Liver (tissue), 9 donors: ENCODE results near the gene LSM3. TPM values are rescaled to one million over a fixed set of nuclear protein-coding genes. Genes with fewer than 3 reads are reported as not detected.
A peak's percentile ranks its signal among the peaks of the same experiment; 100 is the strongest.

Experiments
- DNase-seq: peaks from one replicate; pipeline ENCODE4 v3.0.0-alpha.2; 2017; ENCODE audit warnings: low spot score
- H3K27ac ChIP-seq, 2 donors: one replicate each; pipeline ENCODE4 v1.7.0; 2013; ENCODE audit warnings: inconsistent platforms in 2 of 2, low read length in 2 of 2, control low read depth in 1 of 2, low read depth in 1 of 2, mild to moderate bottlenecking in 1 of 2
- H3K27me3 ChIP-seq, 4 donors: one replicate each; pipeline versions ENCODE4 v1.6.1 to v1.7.0; 2013; ENCODE audit warnings: low read length in 3 of 4, inconsistent platforms in 1 of 4, mild to moderate bottlenecking in 1 of 4, moderate library complexity in 1 of 4; ENCODE audit not compliant: control insufficient read depth in 4 of 4, insufficient read depth in 4 of 4
- H3K36me3 ChIP-seq, 4 donors: one replicate each; pipeline versions ENCODE4 v1.6.1 to v1.7.0; 2013; ENCODE audit warnings: low read length in 3 of 4, mild to moderate bottlenecking in 3 of 4, low read depth in 1 of 4, moderate library complexity in 1 of 4; ENCODE audit not compliant: control insufficient read depth in 4 of 4, insufficient read depth in 3 of 4
- H3K4me1 ChIP-seq, 4 donors: one replicate each; pipeline versions ENCODE4 v1.6.1 to v1.7.0; 2013; ENCODE audit warnings: low read length in 3 of 4, mild to moderate bottlenecking in 3 of 4, moderate library complexity in 1 of 4; ENCODE audit not compliant: control insufficient read depth in 4 of 4, insufficient read depth in 4 of 4
- H3K4me3 ChIP-seq, 3 donors: one replicate each; pipeline versions ENCODE4 v1.6.1 to v1.7.0; 2013; ENCODE audit warnings: low read length in 3 of 3, control low read depth in 1 of 3, low read depth in 1 of 3, mild to moderate bottlenecking in 1 of 3
- H3K9ac ChIP-seq, 2 donors: one replicate each; pipeline ENCODE4 v1.7.0; 2013; ENCODE audit warnings: low read length in 2 of 2, mild to moderate bottlenecking in 2 of 2, moderate library complexity in 2 of 2, control low read depth in 1 of 2, low read depth in 1 of 2
- H3K9me3 ChIP-seq, 4 donors: one replicate each; pipeline versions ENCODE4 v1.6.1 to v1.7.0; 2013; ENCODE audit warnings: low read length in 3 of 4; ENCODE audit not compliant: control insufficient read depth in 4 of 4
- ATF3 ChIP-seq: IDR thresholded peaks from 2 replicates; pipeline ENCODE4 v1.6.1; 2016; ENCODE audit warnings: antibody characterized with exemption
- CTCF ChIP-seq: fragments of 150-350 bp; IDR thresholded peaks from 2 replicates; pipeline ENCODE4 v1.5.1; 2017; ENCODE audit warnings: improper control_type of control experiment, low read depth, low read length; ENCODE audit not compliant: missing input control
- FOXA1 ChIP-seq: IDR thresholded peaks from 2 replicates; pipeline ENCODE4 v1.6.1; 2016; ENCODE audit warnings: antibody characterized with exemption
- FOXA2 ChIP-seq: IDR thresholded peaks from 2 replicates; pipeline ENCODE4 v1.6.1; 2016; ENCODE audit warnings: antibody characterized with exemption
- GABPA ChIP-seq, 2 donors: IDR thresholded peaks in 1 of 2; conservative IDR thresholded peaks in 1 of 2; 2 replicates each; pipeline ENCODE4 v1.6.1; 2016; ENCODE audit warnings: antibody characterized with exemption in 2 of 2, mild to moderate bottlenecking in 1 of 2, moderate library complexity in 1 of 2
- HNF4A ChIP-seq, 2 donors: conservative IDR thresholded peaks; 2 replicates each; pipeline ENCODE4 v1.6.1; 2016; ENCODE audit warnings: antibody characterized with exemption in 2 of 2, mild to moderate bottlenecking in 2 of 2
- HNF4G ChIP-seq: IDR thresholded peaks from 2 replicates; pipeline ENCODE4 v1.6.1; 2016; ENCODE audit warnings: antibody characterized with exemption
- JUND ChIP-seq, 2 donors: IDR thresholded peaks; 2 replicates each; pipeline ENCODE4 v1.6.1; 2016; ENCODE audit warnings: antibody characterized with exemption in 2 of 2
- NR2F2 ChIP-seq: IDR thresholded peaks from 2 replicates; pipeline ENCODE4 v1.6.1; 2016; ENCODE audit warnings: antibody characterized with exemption
- RXRA ChIP-seq, 2 donors: IDR thresholded peaks; 2 replicates each; pipeline ENCODE4 v1.6.1; 2017 to 2018; ENCODE audit warnings: antibody characterized with exemption in 2 of 2, mild to moderate bottlenecking in 1 of 2
- SP1 ChIP-seq: IDR thresholded peaks from 2 replicates; pipeline ENCODE4 v1.6.1; 2018; ENCODE audit warnings: antibody characterized with exemption, mild to moderate bottlenecking
- TAF1 ChIP-seq: conservative IDR thresholded peaks from 2 replicates; pipeline ENCODE4 v1.6.1; 2016; ENCODE audit warnings: antibody characterized with exemption, mild to moderate bottlenecking
- YY1 ChIP-seq: IDR thresholded peaks from 2 replicates; pipeline ENCODE4 v1.6.1; 2016; ENCODE audit warnings: antibody characterized with exemption, mild to moderate bottlenecking
- ZBTB33 ChIP-seq: IDR thresholded peaks from 2 replicates; pipeline ENCODE4 v1.6.1; 2016; ENCODE audit warnings: antibody characterized with exemption
- WGBS: extraction: QIAGEN DNeasy Blood & Tissue Kit; methylation state at CpG from one replicate; pipeline ENCODE4 v1.1.7; 2013; 5-methylcytosine and 5-hydroxymethylcytosine counted together
- polyA plus RNA-seq, 2 donors: library from polyadenylated mRNA; stranded (reverse) in 1 of 2; unstranded in 1 of 2; fragments of 200-250 nt in 1 of 2; fragments of >200 nt in 1 of 2; fragmentation: Nextera tagmentation in 1 of 2; extraction: Ambion mirVana in 1 of 2; gene quantifications; one replicate each; pipeline versions ENCODE4 v1.2.1 to v1.2.3, GENCODE V29; 2013 to 2015
- total RNA-seq, 2 donors: library from RNA; depleted of rRNA; stranded (reverse); fragments of >200 nt; gene quantifications; one replicate each; pipeline ENCODE4 v1.2.3, GENCODE V29; 2014
- TF ChIP-seq, protein P1 (sequence below): IDR thresholded peaks from 2 replicates; pipeline ENCODE4 v1.6.1; 2016; ENCODE audit warnings: antibody characterized with exemption, mild to moderate bottlenecking
- donor health status: healthy.
- donor health status: healthy.
- donor health status: healthy.
- donor health status: healthy.
- donor health status: healthy.

Gene LSM3
- total and polyA plus RNA-seq, 4 donors = 3.7 to 17.0 (median 5.0) TPM

DNA sequence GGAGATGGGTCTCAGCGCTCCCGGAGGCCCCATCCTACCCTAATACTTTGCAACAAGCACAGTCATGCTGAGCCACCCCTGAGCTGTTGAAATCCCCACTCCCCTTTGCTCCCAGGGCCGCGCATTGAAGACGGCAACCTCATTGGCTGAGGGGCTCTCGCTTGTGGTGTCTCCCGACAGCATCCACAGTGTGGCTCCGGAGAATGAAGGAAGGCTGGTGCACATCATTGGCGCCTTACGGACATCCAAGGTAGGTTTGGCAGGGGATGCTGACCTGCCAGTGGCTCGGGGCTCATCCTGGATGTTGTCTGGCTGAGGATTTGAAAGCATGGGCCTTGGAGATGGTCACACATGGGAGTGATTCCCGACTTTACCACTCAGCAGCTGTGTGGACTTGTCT is 47.9 kb upstream of the LSM3 start:
- WGBS = 96% methylated on average over 12 of the region's 12 CpGs
- peak overlapping the region in 1 of 2 donors; percentile 42 for H3K27ac ChIP-seq
- no peak for TF ChIP-seq FOXA2
- no peak for TF ChIP-seq ATF3
- TF ChIP-seq, protein P1, sequence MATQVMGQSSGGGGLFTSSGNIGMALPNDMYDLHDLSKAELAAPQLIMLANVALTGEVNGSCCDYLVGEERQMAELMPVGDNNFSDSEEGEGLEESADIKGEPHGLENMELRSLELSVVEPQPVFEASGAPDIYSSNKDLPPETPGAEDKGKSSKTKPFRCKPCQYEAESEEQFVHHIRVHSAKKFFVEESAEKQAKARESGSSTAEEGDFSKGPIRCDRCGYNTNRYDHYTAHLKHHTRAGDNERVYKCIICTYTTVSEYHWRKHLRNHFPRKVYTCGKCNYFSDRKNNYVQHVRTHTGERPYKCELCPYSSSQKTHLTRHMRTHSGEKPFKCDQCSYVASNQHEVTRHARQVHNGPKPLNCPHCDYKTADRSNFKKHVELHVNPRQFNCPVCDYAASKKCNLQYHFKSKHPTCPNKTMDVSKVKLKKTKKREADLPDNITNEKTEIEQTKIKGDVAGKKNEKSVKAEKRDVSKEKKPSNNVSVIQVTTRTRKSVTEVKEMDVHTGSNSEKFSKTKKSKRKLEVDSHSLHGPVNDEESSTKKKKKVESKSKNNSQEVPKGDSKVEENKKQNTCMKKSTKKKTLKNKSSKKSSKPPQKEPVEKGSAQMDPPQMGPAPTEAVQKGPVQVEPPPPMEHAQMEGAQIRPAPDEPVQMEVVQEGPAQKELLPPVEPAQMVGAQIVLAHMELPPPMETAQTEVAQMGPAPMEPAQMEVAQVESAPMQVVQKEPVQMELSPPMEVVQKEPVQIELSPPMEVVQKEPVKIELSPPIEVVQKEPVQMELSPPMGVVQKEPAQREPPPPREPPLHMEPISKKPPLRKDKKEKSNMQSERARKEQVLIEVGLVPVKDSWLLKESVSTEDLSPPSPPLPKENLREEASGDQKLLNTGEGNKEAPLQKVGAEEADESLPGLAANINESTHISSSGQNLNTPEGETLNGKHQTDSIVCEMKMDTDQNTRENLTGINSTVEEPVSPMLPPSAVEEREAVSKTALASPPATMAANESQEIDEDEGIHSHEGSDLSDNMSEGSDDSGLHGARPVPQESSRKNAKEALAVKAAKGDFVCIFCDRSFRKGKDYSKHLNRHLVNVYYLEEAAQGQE = no peak
- no peak for TF ChIP-seq CTCF
- no peak for TF ChIP-seq YY1
- TF ChIP-seq NR2F2 = no peak
- no peak for TF ChIP-seq TAF1
- no peak for TF ChIP-seq HNF4A (conservative IDR thresholded peaks at IDR 0.05)
- no peak for TF ChIP-seq JUND (IDR thresholded peaks at IDR 0.05)
- TF ChIP-seq ZBTB33 = no peak
- no peak for TF ChIP-seq FOXA1
- no peak for TF ChIP-seq GABPA (IDR thresholded peaks at IDR 0.05 in 1 of 2, conservative IDR thresholded peaks at IDR 0.05 in 1 of 2)
- no peak for TF ChIP-seq RXRA (IDR thresholded peaks at IDR 0.05)
- TF ChIP-seq SP1 = no peak
- H3K4me1 ChIP-seq = peaks cover 7 to 33% (median 22%) of the 10 kb centered on the region in 4 donors
- peaks cover 10 to 57% (median 27%) of the 10 kb centered on the region in 4 donors for H3K36me3 ChIP-seq
- H3K4me3 ChIP-seq = no peak overlapping the region
- no peaks in the 10 kb centered on the region for H3K27me3 ChIP-seq
- H3K9ac ChIP-seq = no peak overlapping the region
- DNase-seq = no peak
- H3K9me3 ChIP-seq = no peaks in the 10 kb centered on the region

DNA sequence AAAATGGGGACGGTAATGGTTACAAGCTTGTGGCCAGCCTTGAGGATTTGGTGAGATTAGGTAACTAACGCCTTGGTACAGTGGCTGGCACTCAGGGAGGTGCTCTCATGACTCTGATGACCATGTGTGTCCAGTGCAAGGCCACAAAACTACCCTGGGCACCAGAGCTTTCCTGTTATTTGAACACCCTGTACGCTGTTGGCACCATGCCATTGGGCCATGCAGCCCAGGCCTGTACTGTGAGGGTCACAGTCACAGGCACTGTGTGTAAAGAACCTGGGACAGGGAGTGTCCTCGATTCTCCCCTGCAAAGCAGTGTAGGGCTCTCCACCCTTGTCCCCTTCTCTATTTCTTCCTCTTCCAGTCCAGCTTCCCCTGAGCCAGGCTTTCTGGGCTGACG is 47.5 kb upstream of the LSM3 start:
- H3K4me3 ChIP-seq = no peak overlapping the region
- H3K4me1 ChIP-seq = peaks cover 4 to 30% (median 19%) of the 10 kb centered on the region in 4 donors
- peaks cover 10 to 61% (median 28%) of the 10 kb centered on the region in 4 donors for H3K36me3 ChIP-seq
- H3K27ac ChIP-seq = peak overlapping the region in 1 of 2 donors; percentile 42
- no peak for DNase-seq
- no peak overlapping the region for H3K9ac ChIP-seq
- no peak for TF ChIP-seq HNF4G
- peak in 1 of 2 donors; percentile 22 for TF ChIP-seq RXRA (IDR thresholded peaks at IDR 0.05)
- TF ChIP-seq FOXA2 = no peak
- no peak for TF ChIP-seq CTCF
- WGBS = 61% methylated on average over 5 of the region's 5 CpGs
- no peaks in the 10 kb centered on the region for H3K27me3 ChIP-seq
- no peaks in the 10 kb centered on the region for H3K9me3 ChIP-seq
